Lung (tissue), 12 donors: ENCODE data around the gene PPEF1. TPM values are rescaled to one million over a fixed set of nuclear protein-coding genes. Genes with fewer than 3 reads are reported as not detected.

ENCODE experiments used
- ATAC-seq: fragments of 200-7000 bp; cut with Tn5 transposase; one replicate; pipeline ENCODE4 v1.9.1; 2020; ENCODE audit warnings: moderate number of reproducible peaks; ENCODE audit not compliant: insufficient read depth, low FRiP score
- DNase-seq, 3 donors: peaks; one replicate each; pipeline ENCODE4 v3.0.0-alpha.2; 2013 to 2017
- H3K27ac ChIP-seq, 2 donors: one replicate each; pipeline ENCODE4 v1.5.1; 2013; ENCODE audit warnings: mild to moderate bottlenecking in 2 of 2, moderate library complexity in 2 of 2, control low read depth in 1 of 2, inconsistent platforms in 1 of 2, low read depth in 1 of 2, low read length in 1 of 2
- H3K27me3 ChIP-seq, 3 donors: one replicate each; pipeline ENCODE4 v1.5.1; 2013; ENCODE audit warnings: low read length in 2 of 3; ENCODE audit not compliant: control insufficient read depth in 3 of 3, insufficient read depth in 3 of 3
- H3K36me3 ChIP-seq, 4 donors: one replicate each; pipeline ENCODE4 v1.5.1; 2013; ENCODE audit warnings: low read length in 4 of 4, mild to moderate bottlenecking in 1 of 4, moderate library complexity in 1 of 4; ENCODE audit not compliant: control insufficient read depth in 4 of 4, insufficient read depth in 4 of 4
- H3K4me1 ChIP-seq, 5 donors: one replicate each; pipeline ENCODE4 v1.5.1; 2013; ENCODE audit warnings: low read length in 5 of 5, mild to moderate bottlenecking in 2 of 5, moderate library complexity in 1 of 5; ENCODE audit not compliant: control insufficient read depth in 5 of 5, insufficient read depth in 5 of 5
- H3K4me3 ChIP-seq: one replicate; pipeline ENCODE4 v1.5.1; 2013; ENCODE audit warnings: mild to moderate bottlenecking, control low read depth, moderate library complexity
- H3K9ac ChIP-seq, 2 donors: one replicate each; pipeline ENCODE4 v1.5.1; 2013; ENCODE audit warnings: low read length in 2 of 2, control low read depth in 1 of 2; ENCODE audit not compliant: insufficient read depth in 1 of 2
- H3K9me3 ChIP-seq, 4 donors: one replicate each; pipeline ENCODE4 v1.5.1; 2013; ENCODE audit warnings: low read length in 3 of 4, mild to moderate bottlenecking in 1 of 4, moderate library complexity in 1 of 4; ENCODE audit not compliant: control insufficient read depth in 4 of 4, insufficient read depth in 3 of 4
- WGBS, 2 donors: extraction: QIAGEN DNeasy Blood & Tissue Kit; methylation state at CpG; one replicate each; pipeline ENCODE4 v1.1.7; 2013; 5-methylcytosine and 5-hydroxymethylcytosine counted together
- polyA plus RNA-seq, 2 donors: library from polyadenylated mRNA; stranded (reverse); fragments of 200-250 nt; gene quantifications; one replicate each; pipeline ENCODE4 v1.2.1, GENCODE V29; 2013
- total RNA-seq, 2 donors: library from RNA; depleted of rRNA in 1 of 2; stranded (reverse); fragments of >200 nt in 1 of 2; gene quantifications; one replicate each; pipeline ENCODE4 v1.2.1, GENCODE V29; 2014 to 2021
- TF ChIP-seq, protein P1 (sequence below): IDR thresholded peaks from 2 replicates; pipeline ENCODE4 v1.5.1; 2012; ENCODE audit warnings: mild to moderate bottlenecking; ENCODE audit errors: control extremely low read depth, extremely low read depth
- donor health status: control.
- donor health status: control.
- donor health status: Bipolar disorder and iron deficiency.
- donor health status: healthy.
- donor health status: DM: yes; HTN: yes; CAD: no.

The PPEF1 gene
- total and polyA plus RNA-seq, 4 donors = 0.22 to 0.80 (median 0.27) TPM

DNA sequence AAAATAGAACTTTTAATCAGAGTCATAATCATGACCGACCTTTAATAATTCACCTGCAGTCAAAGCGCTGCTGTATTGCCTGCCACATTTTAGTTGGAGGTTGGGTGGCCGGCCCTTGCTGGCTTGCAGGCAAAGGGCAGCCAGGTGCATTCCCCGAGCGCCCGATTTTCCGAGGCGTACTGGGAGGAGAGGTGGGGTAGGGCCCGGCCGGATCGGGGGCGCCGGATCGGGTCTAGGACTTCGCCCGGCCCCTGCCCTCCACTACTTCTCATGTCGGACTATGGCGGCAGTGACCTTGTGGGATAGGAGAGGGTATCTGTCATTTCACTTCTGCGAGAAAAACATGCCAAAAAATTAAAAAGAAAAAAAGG is 33.0 kb upstream of the PPEF1 start:
- H3K36me3 ChIP-seq = no peaks in the 10 kb centered on the region
- DNase-seq (peak in 2 of 3 donors; percentile 20 to 22), ATAC-seq (no peak)
- H3K27ac ChIP-seq = peak overlapping the region; percentile 49 to 57
- WGBS, 2 donors = 1 to 32% methylated on average over 17 to 19 of the region's 19 CpGs
- peaks cover 0 to 4% (median 0%) of the 10 kb centered on the region in 4 donors for H3K9me3 ChIP-seq
- peak overlapping the region; percentile 32 for H3K4me3 ChIP-seq
- peaks cover 0 to 2% (median 0%) of the 10 kb centered on the region in 3 donors for H3K27me3 ChIP-seq
- TF ChIP-seq, protein P1, sequence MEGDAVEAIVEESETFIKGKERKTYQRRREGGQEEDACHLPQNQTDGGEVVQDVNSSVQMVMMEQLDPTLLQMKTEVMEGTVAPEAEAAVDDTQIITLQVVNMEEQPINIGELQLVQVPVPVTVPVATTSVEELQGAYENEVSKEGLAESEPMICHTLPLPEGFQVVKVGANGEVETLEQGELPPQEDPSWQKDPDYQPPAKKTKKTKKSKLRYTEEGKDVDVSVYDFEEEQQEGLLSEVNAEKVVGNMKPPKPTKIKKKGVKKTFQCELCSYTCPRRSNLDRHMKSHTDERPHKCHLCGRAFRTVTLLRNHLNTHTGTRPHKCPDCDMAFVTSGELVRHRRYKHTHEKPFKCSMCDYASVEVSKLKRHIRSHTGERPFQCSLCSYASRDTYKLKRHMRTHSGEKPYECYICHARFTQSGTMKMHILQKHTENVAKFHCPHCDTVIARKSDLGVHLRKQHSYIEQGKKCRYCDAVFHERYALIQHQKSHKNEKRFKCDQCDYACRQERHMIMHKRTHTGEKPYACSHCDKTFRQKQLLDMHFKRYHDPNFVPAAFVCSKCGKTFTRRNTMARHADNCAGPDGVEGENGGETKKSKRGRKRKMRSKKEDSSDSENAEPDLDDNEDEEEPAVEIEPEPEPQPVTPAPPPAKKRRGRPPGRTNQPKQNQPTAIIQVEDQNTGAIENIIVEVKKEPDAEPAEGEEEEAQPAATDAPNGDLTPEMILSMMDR = no peak
- H3K4me1 ChIP-seq = peaks cover 0 to 3% (median 0%) of the 10 kb centered on the region in 5 donors
- peak overlapping the region; percentile 42 to 43 for H3K9ac ChIP-seq

GRCh38 chrX:18674788-18675735 is 32.4 kb upstream of the PPEF1 start:
- DNase-seq (peak; percentile 85 to 91 (median 86)), ATAC-seq (peak; percentile 89)
- H3K4me3 ChIP-seq = peak overlapping the region; percentile 47
- TF ChIP-seq, protein P1 = no peak
- H3K36me3 ChIP-seq = no peaks in the 10 kb centered on the region
- H3K4me1 ChIP-seq = peaks cover 0 to 3% (median 0%) of the 10 kb centered on the region in 5 donors
- H3K9me3 ChIP-seq = peaks cover 0 to 4% (median 0%) of the 10 kb centered on the region in 4 donors
- peak overlapping the region; percentile 42 to 67 for H3K9ac ChIP-seq
- peaks cover 0 to 2% (median 0%) of the 10 kb centered on the region in 3 donors for H3K27me3 ChIP-seq
- peak overlapping the region; percentile 87 to 92 for H3K27ac ChIP-seq
- 1 to 25% methylated on average over 18 to 74 of the region's 74 CpGs for WGBS, 2 donors

DNA sequence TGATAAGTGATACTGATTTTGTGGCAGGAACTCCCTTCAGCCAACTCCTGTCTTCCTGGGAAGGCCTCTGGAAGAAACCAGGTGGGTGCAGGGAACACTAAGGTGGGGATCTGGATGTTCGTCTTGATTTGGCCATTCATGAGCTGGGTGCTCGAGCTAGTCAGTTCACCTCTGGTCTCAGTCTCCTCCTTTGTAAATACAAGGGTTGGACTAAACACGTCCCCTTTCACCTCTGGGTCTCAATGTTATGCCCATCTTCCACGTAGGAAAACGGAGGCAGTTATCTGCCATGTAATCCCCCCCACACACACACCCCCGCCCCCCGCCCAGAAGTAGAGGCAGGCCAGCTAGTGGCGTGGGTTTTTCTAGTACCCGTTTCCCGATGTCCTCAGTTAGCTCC is 31.4 kb upstream of the PPEF1 start:
- DNase-seq (no peak), ATAC-seq (no peak)
- H3K9me3 ChIP-seq = peaks cover 0 to 4% (median 0%) of the 10 kb centered on the region in 4 donors
- H3K27ac ChIP-seq = no peak overlapping the region
- H3K4me1 ChIP-seq = peaks cover 0 to 3% (median 0%) of the 10 kb centered on the region in 5 donors
- H3K9ac ChIP-seq = no peak overlapping the region
- WGBS, 2 donors = 77% methylated on average over 9 to 10 of the region's 10 CpGs
- TF ChIP-seq, protein P1 = no peak
- peaks cover 0 to 2% (median 0%) of the 10 kb centered on the region in 3 donors for H3K27me3 ChIP-seq
- no peaks in the 10 kb centered on the region for H3K36me3 ChIP-seq
- no peak overlapping the region for H3K4me3 ChIP-seq
